OCI-LY1 (cell line): Measurements from ENCODE around the gene PNMA6E.

Source experiments
- H2AFZ ChIP-seq: fragments of 200-600 bp; sonication (generic), shearing (Covaris generic); 2 replicates; pipeline ENCODE4 v1.6.0; 2014; ENCODE audit warnings: antibody characterized with exemption, mild to moderate bottlenecking, low read length
- H3F3A ChIP-seq: fragments of 200-600 bp; sonication (generic), shearing (Covaris generic); 2 replicates; pipeline ENCODE4 v1.6.0; 2014; ENCODE audit warnings: mild to moderate bottlenecking, antibody characterized with exemption, low read length, moderate library complexity; ENCODE audit not compliant: insufficient read depth
- H3K27ac ChIP-seq: fragments of 200-600 bp; sonication (generic); 2 replicates; pipeline ENCODE4 v1.5.1; 2014; ENCODE audit warnings: low read length, mixed run types, mild to moderate bottlenecking, low read depth; ENCODE audit not compliant: poor library complexity, severe bottlenecking
- H3K27me3 ChIP-seq: fragments of 200-600 bp; sonication (generic); 2 replicates; pipeline ENCODE4 v1.6.0; 2014; ENCODE audit warnings: antibody characterized with exemption, mild to moderate bottlenecking, low read length, moderate library complexity; ENCODE audit not compliant: insufficient read depth
- H3K36me3 ChIP-seq: fragments of 200-600 bp; sonication (generic); 2 replicates; pipeline ENCODE4 v1.6.1; 2014; ENCODE audit warnings: mild to moderate bottlenecking, antibody characterized with exemption, low read length, moderate library complexity, mixed read lengths; ENCODE audit not compliant: insufficient read depth
- H3K4me1 ChIP-seq: fragments of 200-600 bp; sonication (generic); 2 replicates; pipeline ENCODE4 v1.5.1; 2014; ENCODE audit warnings: mild to moderate bottlenecking, low read length, moderate library complexity; ENCODE audit not compliant: insufficient read depth, severe bottlenecking
- H3K4me2 ChIP-seq: fragments of 200-600 bp; sonication (generic), shearing (Covaris generic); 2 replicates; pipeline ENCODE4 v1.6.1; 2014; ENCODE audit warnings: low read length
- H3K4me3 ChIP-seq: fragments of 200-600 bp; sonication (generic); 2 replicates; pipeline ENCODE4 v1.5.1; 2014; ENCODE audit warnings: low read length, low read depth, mild to moderate bottlenecking, mixed read lengths; ENCODE audit not compliant: poor library complexity, severe bottlenecking
- H3K79me2 ChIP-seq: fragments of 200-600 bp; shearing (Covaris generic); 2 replicates; pipeline ENCODE4 v1.6.1; 2016; ENCODE audit warnings: mixed run types, low read length, mixed read lengths; ENCODE audit not compliant: insufficient read depth
- H3K9ac ChIP-seq: fragments of 200-600 bp; sonication (generic), shearing (Covaris generic); 2 replicates; pipeline ENCODE4 v1.6.1; 2014; ENCODE audit warnings: mild to moderate bottlenecking, low read length, mixed read lengths
- H3K9me2 ChIP-seq: fragments of 200-600 bp; sonication (generic), shearing (Covaris generic); 2 replicates; pipeline ENCODE4 v1.6.1; 2014; ENCODE audit warnings: low read depth, mild to moderate bottlenecking, low read length, mixed read lengths
- H3K9me3 ChIP-seq: fragments of 200-600 bp; shearing (Covaris generic); 2 replicates; pipeline ENCODE4 v1.6.1; 2014; ENCODE audit warnings: low read length, mixed read lengths
- H4K20me1 ChIP-seq: fragments of 200-600 bp; sonication (generic), shearing (Covaris generic); 2 replicates; pipeline ENCODE4 v1.6.0; 2016; ENCODE audit warnings: mild to moderate bottlenecking, low read length; ENCODE audit not compliant: insufficient read depth
- CTCF ChIP-seq: fragments of 200-600 bp; sonication (generic), shearing (Covaris generic); IDR thresholded peaks from 2 replicates; pipeline ENCODE4 v1.5.1; 2017; ENCODE audit warnings: mild to moderate bottlenecking, antibody characterized with exemption, low read length, moderate library complexity, mixed read lengths
- EZH2 ChIP-seq: fragments of 200-600 bp; sonication (generic), shearing (Covaris generic); IDR thresholded peaks from 2 replicates; pipeline ENCODE4 v1.8.0; 2017; ENCODE audit warnings: borderline replicate concordance, mixed run types, mild to moderate bottlenecking, antibody characterized with exemption, low read length, moderate library complexity, mixed read lengths

PNMA6E gene

GRCh38 chrX:153366119-153366518 lies 35.0 kb downstream of the PNMA6E start:
- no peaks in the 10 kb centered on the region for H3K27me3 ChIP-seq
- H3K27ac ChIP-seq, result no peak overlapping the region
- H3K4me3 ChIP-seq, result no peak overlapping the region
- H3K9me2 ChIP-seq, result no peaks in the 10 kb centered on the region
- no peak overlapping the region for H3K4me2 ChIP-seq
- no peaks in the 10 kb centered on the region for H4K20me1 ChIP-seq
- no peaks in the 10 kb centered on the region for H3K79me2 ChIP-seq
- H3K36me3 ChIP-seq, result no peaks in the 10 kb centered on the region
- no peaks in the 10 kb centered on the region for H3F3A ChIP-seq
- H3K9ac ChIP-seq, result no peak overlapping the region
- no peak overlapping the region for H2AFZ ChIP-seq
- H3K4me1 ChIP-seq, result peaks cover 7% of the 10 kb centered on the region
- TF ChIP-seq EZH2 (no peak), CTCF (no peak)
- no peaks in the 10 kb centered on the region for H3K9me3 ChIP-seq

GRCh38 chrX:153365670-153366069 lies 35.5 kb downstream of the PNMA6E start:
- no peak overlapping the region for H2AFZ ChIP-seq
- no peaks in the 10 kb centered on the region for H3K9me2 ChIP-seq
- H3K27me3 ChIP-seq, result no peaks in the 10 kb centered on the region
- H3K27ac ChIP-seq, result no peak overlapping the region
- no peaks in the 10 kb centered on the region for H3K9me3 ChIP-seq
- no peaks in the 10 kb centered on the region for H3K79me2 ChIP-seq
- H4K20me1 ChIP-seq, result no peaks in the 10 kb centered on the region
- no peaks in the 10 kb centered on the region for H3K36me3 ChIP-seq
- peaks cover 7% of the 10 kb centered on the region for H3K4me1 ChIP-seq
- no peak for TF ChIP-seq EZH2
- TF ChIP-seq CTCF, result no peak
- H3F3A ChIP-seq, result no peaks in the 10 kb centered on the region
- H3K9ac ChIP-seq, result no peak overlapping the region
- no peak overlapping the region for H3K4me2 ChIP-seq
- H3K4me3 ChIP-seq, result no peak overlapping the region

GRCh38 chrX:153361781-153362397 lies 39.3 kb downstream of the PNMA6E start:
- TF ChIP-seq EZH2, result no peak
- H3F3A ChIP-seq, result no peaks in the 10 kb centered on the region
- H3K4me2 ChIP-seq, result no peak overlapping the region
- no peaks in the 10 kb centered on the region for H4K20me1 ChIP-seq
- peaks cover 7% of the 10 kb centered on the region for H3K4me1 ChIP-seq
- no peak overlapping the region for H2AFZ ChIP-seq
- no peaks in the 10 kb centered on the region for H3K27me3 ChIP-seq
- H3K4me3 ChIP-seq, result no peak overlapping the region
- no peak overlapping the region for H3K27ac ChIP-seq
- no peak overlapping the region for H3K9ac ChIP-seq
- H3K9me3 ChIP-seq, result no peaks in the 10 kb centered on the region
- no peaks in the 10 kb centered on the region for H3K36me3 ChIP-seq
- no peaks in the 10 kb centered on the region for H3K79me2 ChIP-seq
- no peaks in the 10 kb centered on the region for H3K9me2 ChIP-seq

- H3K4me1 ChIP-seq, result peaks cover 33% of the 10 kb centered on the region
- no peaks in the 10 kb centered on the region for H3K36me3 ChIP-seq
- no peak overlapping the region for H3K9ac ChIP-seq
- TF ChIP-seq CTCF, result no peak
- H3K27ac ChIP-seq, result no peak overlapping the region
- no peak overlapping the region for H3K4me3 ChIP-seq
- no peaks in the 10 kb centered on the region for H3K79me2 ChIP-seq
- no peaks in the 10 kb centered on the region for H3K9me2 ChIP-seq
- H3K27me3 ChIP-seq, result no peaks in the 10 kb centered on the region
- no peaks in the 10 kb centered on the region for H3F3A ChIP-seq
- no peak overlapping the region for H3K4me2 ChIP-seq
- H2AFZ ChIP-seq, result no peak overlapping the region
- no peaks in the 10 kb centered on the region for H4K20me1 ChIP-seq
- no peaks in the 10 kb centered on the region for H3K9me3 ChIP-seq
These were observed 43.3 kb downstream of the PNMA6E start for GRCh38 chrX:153357877-153358276.
